ENCODE measurements around the gene CAMK1. TPM values are rescaled to one million over a fixed set of nuclear protein-coding genes. Genes with fewer than 3 reads are reported as not detected.

CAMK1 gene
- total and polyA plus RNA-seq, 2 donors (not counting 3 experiments of a cell fraction or from before 2014, with no cell fraction given): 23.5 to 28.4 TPM

DNA sequence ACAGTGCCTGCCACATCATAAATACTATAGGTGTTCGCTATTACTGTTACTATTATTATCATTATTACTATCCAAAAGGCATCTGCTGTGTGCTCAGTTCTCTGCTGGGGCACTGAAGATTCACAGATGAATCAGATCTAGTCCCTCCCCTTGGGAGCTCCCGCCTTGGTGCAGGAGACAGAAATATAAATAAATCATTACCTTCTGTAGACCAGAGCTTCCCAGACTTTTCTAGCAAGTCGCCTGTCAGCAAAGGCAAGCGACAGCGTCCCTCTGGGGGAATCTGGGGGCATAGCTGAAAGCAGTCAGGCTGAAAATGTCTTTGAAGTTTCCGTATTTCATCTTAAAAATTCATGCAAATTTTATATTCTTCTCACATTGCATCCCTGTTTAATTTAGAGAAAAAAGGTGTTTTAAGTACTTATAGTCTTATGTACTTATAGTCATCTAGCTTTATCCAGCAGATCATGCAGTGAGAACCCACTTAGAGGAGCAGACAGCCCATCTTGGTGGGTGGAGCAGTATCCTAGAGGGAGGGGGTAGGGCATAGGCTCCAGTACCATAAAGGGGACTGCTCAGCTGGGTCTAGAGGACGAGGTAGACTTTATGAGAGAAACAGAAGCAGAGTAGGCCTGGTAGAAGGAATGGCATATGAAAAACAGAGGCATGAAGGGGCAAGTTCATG, 48.6 kb downstream of the CAMK1 start:
- Histone ChIP-seq H3K36me3 (ENCODE audit: control insufficient read depth in 2 of 2, extremely low read depth in 1 of 2, insufficient read depth in 2 of 2, low read length in 2 of 2) (no peaks in the 10 kb centered on the region), H3K4me1 (ENCODE audit: control insufficient read depth, extremely low read depth, insufficient read depth, low read length) (no peaks in the 10 kb centered on the region), H3K4me2 (ENCODE audit: insufficient read depth, low read length) (no peak overlapping the region), H2AFZ (ENCODE audit: low read depth, low read length) (no peak overlapping the region), H3K4me3 (replicated peaks in 1 of 3; ENCODE audit: insufficient read depth in 1 of 3, low read depth in 1 of 3, low read length in 3 of 3) (no peak overlapping the region), H3K9me3 (replicated peaks; ENCODE audit: control insufficient read depth, insufficient read depth, low read length) (no peaks in the 10 kb centered on the region), H4K20me1 (replicated peaks; ENCODE audit: control insufficient read depth, extremely low read depth, insufficient read depth, low read length) (no peaks in the 10 kb centered on the region), H3K9ac (replicated peaks; ENCODE audit: extremely low read depth, insufficient read depth, low read length) (no peak overlapping the region), H3K9me1 (replicated peaks; ENCODE audit: control insufficient read depth, extremely low read depth, insufficient read depth, low read length) (no peaks in the 10 kb centered on the region), H3K27me3 (ENCODE audit: control insufficient read depth in 2 of 2, insufficient read depth in 2 of 2, low read length in 2 of 2) (peaks cover 2 to 7% of the 10 kb centered on the region in 2 experiments), H3K27ac (ENCODE audit: insufficient read depth, low read depth, low read length) (no peak overlapping the region), H3K79me2 (ENCODE audit: control insufficient read depth, insufficient read depth, low read length) (no peaks in the 10 kb centered on the region)
- intact Hi-C loops (cut with micrococcal nuclease): no loop called here
- TF ChIP-seq JUN (IDR thresholded peaks at IDR 0.05; ENCODE audit: borderline replicate concordance, insufficient read depth, insufficient read length, low read depth): no peak
- no peak for TF ChIP-seq POLR2AphosphoS5 (IDR thresholded peaks at IDR 0.05; ENCODE audit: insufficient read depth, low read depth, low read length)
- TF ChIP-seq GATA2 (IDR thresholded peaks at IDR 0.05; ENCODE audit: insufficient read depth, insufficient read length, low read depth, low read length): no peak
- no peak for TF ChIP-seq FOS (IDR thresholded peaks at IDR 0.05; ENCODE audit: borderline replicate concordance, insufficient read depth, low read length)
- TF ChIP-seq, protein P1, sequence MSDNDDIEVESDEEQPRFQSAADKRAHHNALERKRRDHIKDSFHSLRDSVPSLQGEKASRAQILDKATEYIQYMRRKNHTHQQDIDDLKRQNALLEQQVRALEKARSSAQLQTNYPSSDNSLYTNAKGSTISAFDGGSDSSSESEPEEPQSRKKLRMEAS (IDR thresholded peaks at IDR 0.05; ENCODE audit: insufficient read depth, insufficient read length): no peak
- no peak for TF ChIP-seq MYC (IDR thresholded peaks at IDR 0.05; ENCODE audit: low read depth, low read length)
- TF ChIP-seq EZH2 (IDR thresholded peaks at IDR 0.05; ENCODE audit: borderline replicate concordance, low read depth, low read length, severe bottlenecking): no peak
- TF ChIP-seq, protein P2, sequence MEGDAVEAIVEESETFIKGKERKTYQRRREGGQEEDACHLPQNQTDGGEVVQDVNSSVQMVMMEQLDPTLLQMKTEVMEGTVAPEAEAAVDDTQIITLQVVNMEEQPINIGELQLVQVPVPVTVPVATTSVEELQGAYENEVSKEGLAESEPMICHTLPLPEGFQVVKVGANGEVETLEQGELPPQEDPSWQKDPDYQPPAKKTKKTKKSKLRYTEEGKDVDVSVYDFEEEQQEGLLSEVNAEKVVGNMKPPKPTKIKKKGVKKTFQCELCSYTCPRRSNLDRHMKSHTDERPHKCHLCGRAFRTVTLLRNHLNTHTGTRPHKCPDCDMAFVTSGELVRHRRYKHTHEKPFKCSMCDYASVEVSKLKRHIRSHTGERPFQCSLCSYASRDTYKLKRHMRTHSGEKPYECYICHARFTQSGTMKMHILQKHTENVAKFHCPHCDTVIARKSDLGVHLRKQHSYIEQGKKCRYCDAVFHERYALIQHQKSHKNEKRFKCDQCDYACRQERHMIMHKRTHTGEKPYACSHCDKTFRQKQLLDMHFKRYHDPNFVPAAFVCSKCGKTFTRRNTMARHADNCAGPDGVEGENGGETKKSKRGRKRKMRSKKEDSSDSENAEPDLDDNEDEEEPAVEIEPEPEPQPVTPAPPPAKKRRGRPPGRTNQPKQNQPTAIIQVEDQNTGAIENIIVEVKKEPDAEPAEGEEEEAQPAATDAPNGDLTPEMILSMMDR (IDR thresholded peaks at IDR 0.05; ENCODE audit: extremely low read depth in 1 of 2, insufficient read depth in 1 of 2, low read depth in 1 of 2, low read length in 2 of 2): no peak
- TF ChIP-seq POLR2A (IDR thresholded peaks at IDR 0.05; ENCODE audit: low read depth, low read length): no peak
- ChIA-PET POLR2A (interaction anchor here (1.6 kb wide), 1 partner anchor 10 kb away, joined by 3 read pairs; no protein-coding TSS in a partner anchor), CTCF (interaction anchor here (1.2 to 1.3 kb wide), 2 partner anchors 9 to 10 kb away, joined by 4 read pairs; partner anchors contain the start of gene BRPF1)
- no peak for DNase-seq (ENCODE audit: low read depth, low spot score)
- FAIRE-seq: no peak
- dilution Hi-C loops (cut with MboI; ENCODE audit: extremely low pct_ligation_motif_present, low sequenced_read_pairs): no loop called here
- no TSS peak for BruUV-seq (replicated peaks)
